WTC11 (cell line): Measurements from ENCODE around the gene CSNK1G1. TPM values are rescaled to one million over a fixed set of nuclear protein-coding genes. Genes with fewer than 3 reads are reported as not detected.
"Not testable (repeated sequence)": the region's sequence is repeated elsewhere in the genome, so short reads cannot be mapped to it uniquely, and the experiment has no call there.

Experiments
- ATAC-seq: fragments of 200-7000 bp; cut with Tn5 transposase; 2 replicates; pipeline ENCODE4 v1.10.0; 2021; ENCODE audit warnings: mild to moderate bottlenecking, moderate library complexity
- CTCF ChIA-PET: fragments of 300-600 bp; sonication (Branson Sonifier 250); formaldehyde crosslinking; loops from one replicate; lab custom pipeline; 2021; ENCODE audit warnings: antibody characterized with exemption; lab: Charles Lee
- POLR2A ChIA-PET: fragments of 350-600 bp; sonication (Branson Sonifier 250); formaldehyde crosslinking; loops from one replicate; lab custom pipeline; 2021; ENCODE audit warnings: antibody characterized with exemption; lab: Charles Lee
- DNase-seq: peaks from one replicate; pipeline ENCODE4 v3.0.0; 2021; ENCODE audit warnings: low spot score
- H3K27ac Mint-ChIP-seq: 2 replicates; pipeline ENCODE4 v1.8.0; 2021; ENCODE audit warnings: mixed read lengths
- H3K27me3 Mint-ChIP-seq: 2 replicates; pipeline ENCODE4 v1.8.0; 2021; ENCODE audit warnings: low read depth, mild to moderate bottlenecking, moderate library complexity, mixed read lengths
- H3K36me3 Mint-ChIP-seq: 2 replicates; pipeline ENCODE4 v1.8.0; 2021; ENCODE audit warnings: mixed read lengths
- H3K4me1 Mint-ChIP-seq: 2 replicates; pipeline ENCODE4 v1.8.0; 2022; ENCODE audit warnings: mixed read lengths
- H3K4me3 Mint-ChIP-seq: 2 replicates; pipeline ENCODE4 v1.8.0; 2021; ENCODE audit warnings: mild to moderate bottlenecking, moderate library complexity, mixed read lengths
- H3K9me3 Mint-ChIP-seq: 2 replicates; pipeline ENCODE4 v1.8.0; 2021; ENCODE audit warnings: mixed read lengths
- CDX4 ChIP-seq: fragments of 250-450 bp; sonication (Bioruptor Pico); IDR thresholded peaks from 2 replicates; pipeline ENCODE4 v1.9.0; 2021; ENCODE audit warnings: moderate library complexity, mild to moderate bottlenecking, inconsistent platforms, borderline replicate concordance
- CREM ChIP-seq: sonication (generic); formaldehyde crosslinking; IDR thresholded peaks from 2 replicates; pipeline ENCODE4 v1.8.1; 2022; ENCODE audit warnings: mild to moderate bottlenecking, missing genetic modification reagents, moderate library complexity
- E2F5 ChIP-seq: sonication (generic); formaldehyde crosslinking; IDR thresholded peaks from 2 replicates; pipeline ENCODE4 v1.8.1; 2022; ENCODE audit warnings: mild to moderate bottlenecking, moderate library complexity, missing genetic modification reagents
- ESRRA ChIP-seq: sonication (generic); formaldehyde crosslinking; IDR thresholded peaks from 2 replicates; pipeline ENCODE4 v1.8.1; 2022; ENCODE audit warnings: mild to moderate bottlenecking, missing genetic modification reagents, borderline replicate concordance
- FOXK1 ChIP-seq: sonication (generic); formaldehyde crosslinking; IDR thresholded peaks from 2 replicates; pipeline ENCODE4 v1.8.0; 2022; ENCODE audit warnings: mild to moderate bottlenecking, moderate library complexity, missing genetic modification reagents
- FOXP4 ChIP-seq: sonication (generic); formaldehyde crosslinking; IDR thresholded peaks from 2 replicates; pipeline ENCODE4 v1.8.0; 2022; ENCODE audit warnings: mild to moderate bottlenecking, missing genetic modification reagents
- GRHL2 ChIP-seq: fragments of 250-450 bp; sonication (Bioruptor Pico); IDR thresholded peaks from 2 replicates; pipeline ENCODE4 v1.8.0; 2022; ENCODE audit warnings: mild to moderate bottlenecking, moderate library complexity; ENCODE audit not compliant: insufficient replicate concordance, severe bottlenecking
- NFE2L1 ChIP-seq: sonication (generic); formaldehyde crosslinking; IDR thresholded peaks from 2 replicates; pipeline ENCODE4 v1.8.1; 2023; ENCODE audit warnings: missing genetic modification reagents
- NR1H2 ChIP-seq: sonication (generic); formaldehyde crosslinking; IDR thresholded peaks from 2 replicates; pipeline ENCODE4 v1.9.0; 2021; ENCODE audit warnings: mild to moderate bottlenecking, moderate library complexity, missing genetic modification reagents
- NR2C2 ChIP-seq: sonication (generic); formaldehyde crosslinking; IDR thresholded peaks from 2 replicates; pipeline ENCODE4 v1.8.0; 2022; ENCODE audit warnings: mild to moderate bottlenecking, missing genetic modification reagents
- PREB ChIP-seq: sonication (generic); formaldehyde crosslinking; IDR thresholded peaks from 2 replicates; pipeline ENCODE4 v1.8.1; 2022; ENCODE audit warnings: mild to moderate bottlenecking, missing genetic modification reagents, moderate library complexity, borderline replicate concordance
- PRRX2 ChIP-seq: fragments of 250-450 bp; sonication (Bioruptor Pico); IDR thresholded peaks from 2 replicates; pipeline ENCODE4 v1.8.0; 2021; ENCODE audit warnings: mild to moderate bottlenecking
- RORB ChIP-seq: fragments of 250-450 bp; sonication (Bioruptor Pico); IDR thresholded peaks from 2 replicates; pipeline ENCODE4 v1.9.0; 2021; ENCODE audit warnings: mild to moderate bottlenecking
- SMAD3 ChIP-seq: sonication (generic); formaldehyde crosslinking; IDR thresholded peaks from 2 replicates; pipeline ENCODE4 v1.8.0; 2022; ENCODE audit warnings: missing genetic modification reagents, mild to moderate bottlenecking, borderline replicate concordance
- SOX15 ChIP-seq: fragments of 250-450 bp; sonication (Bioruptor Pico); IDR thresholded peaks from 2 replicates; pipeline ENCODE4 v1.9.0; 2021; ENCODE audit warnings: mild to moderate bottlenecking
- TCF7 ChIP-seq: sonication (generic); formaldehyde crosslinking; IDR thresholded peaks from 2 replicates; pipeline ENCODE4 v1.8.0; 2022; ENCODE audit warnings: mild to moderate bottlenecking, low read depth, missing genetic modification reagents, moderate library complexity
- TEAD4 ChIP-seq: sonication (generic); formaldehyde crosslinking; IDR thresholded peaks from 2 replicates; pipeline ENCODE4 v1.8.0; 2022; ENCODE audit warnings: mild to moderate bottlenecking, missing genetic modification reagents
- ZBTB21 ChIP-seq: sonication (generic); formaldehyde crosslinking; IDR thresholded peaks from 2 replicates; pipeline ENCODE4 v1.8.1; 2023; ENCODE audit warnings: mild to moderate bottlenecking, missing genetic modification reagents, borderline replicate concordance
- ZNF532 ChIP-seq: fragments of 250-450 bp; sonication (Bioruptor Pico); IDR thresholded peaks from 2 replicates; pipeline ENCODE4 v1.9.0; 2021; ENCODE audit warnings: mild to moderate bottlenecking, borderline replicate concordance
- total RNA-seq: library from RNA; stranded (reverse); gene quantifications from 3 replicates; pipeline ENCODE4 v1.2.3, GENCODE V29; 2021

Gene CSNK1G1
- total RNA-seq, 1 experiment from 2014 or later = 19.3 TPM

- no peak overlapping the region for H3K27ac Mint-ChIP-seq
- H3K36me3 Mint-ChIP-seq = peaks cover 25% of the 10 kb centered on the region
- TF ChIP-seq FOXK1 = no peak
- TF ChIP-seq CREM (CRISPR knock-in tag) = no peak
- no peak for TF ChIP-seq NR2C2 (CRISPR knock-in tag)
- TF ChIP-seq NR1H2 = no peak
- TF ChIP-seq E2F5 (CRISPR knock-in tag) = no peak
- no peak for TF ChIP-seq SMAD3 (CRISPR knock-in tag)
- TF ChIP-seq TEAD4 (CRISPR knock-in tag) = no peak
- no peak for TF ChIP-seq PREB (CRISPR knock-in tag)
- TF ChIP-seq FOXP4 = no peak
- no peak for TF ChIP-seq CDX4 (CRISPR knock-in tag)
- TF ChIP-seq TCF7 (CRISPR knock-in tag) = no peak
- no peak for TF ChIP-seq ESRRA
- TF ChIP-seq RORB (CRISPR knock-in tag) = no peak
- TF ChIP-seq SOX15 (CRISPR knock-in tag) = no peak
- TF ChIP-seq, all 79 proteins: peak for 0
- no peaks in the 10 kb centered on the region for H3K27me3 Mint-ChIP-seq
- CTCF ChIA-PET = no interaction called here
- ATAC-seq (no peak), DNase-seq (no peak)
- H3K4me3 Mint-ChIP-seq = no peak overlapping the region
- POLR2A ChIA-PET = no interaction called here
- no peaks in the 10 kb centered on the region for H3K9me3 Mint-ChIP-seq
- no peaks in the 10 kb centered on the region for H3K4me1 Mint-ChIP-seq
These were observed 17.4 kb upstream of the CSNK1G1 start for GRCh38 chr15:64373360-64373759.

GRCh38 chr15:64371383-64371782, 15.4 kb upstream of the CSNK1G1 start:
- H3K9me3 Mint-ChIP-seq, ATAC-seq, H3K27me3 Mint-ChIP-seq, H3K4me1 Mint-ChIP-seq, H3K4me3 Mint-ChIP-seq, H3K27ac Mint-ChIP-seq, DNase-seq: not testable (repeated sequence)
- peaks cover 22% of the 10 kb centered on the region for H3K36me3 Mint-ChIP-seq
- POLR2A ChIA-PET = interaction anchor here (1.1 kb wide), 1 partner anchor 16 kb away, joined by 6 read pairs; the partner anchor contains the start of gene TRIP4
- CTCF ChIA-PET = interaction anchor here (0.7 kb wide), 1 partner anchor 85 kb away, joined by 3 read pairs; no protein-coding TSS in a partner anchor

- no peak for TF ChIP-seq PRRX2 (CRISPR knock-in tag)
- ATAC-seq (no peak), DNase-seq (no peak)
- Mint-ChIP-seq H3K36me3 (peaks cover 13% of the 10 kb centered on the region), H3K27ac (no peak overlapping the region), H3K9me3 (no peaks in the 10 kb centered on the region), H3K4me3 (no peak overlapping the region), H3K4me1 (no peaks in the 10 kb centered on the region), H3K27me3 (no peaks in the 10 kb centered on the region)
- ChIA-PET CTCF (interaction anchor here (0.7 kb wide), 1 partner anchor 151 kb away, joined by 3 read pairs; no protein-coding TSS in a partner anchor), POLR2A (interaction anchor here (0.7 kb wide), 1 partner anchor 47 kb away, joined by 8 read pairs; no protein-coding TSS in a partner anchor)
These were observed 13.2 kb upstream of the CSNK1G1 start for GRCh38 chr15:64369078-64369607.

GRCh38 chr15:64361259-64361658, 5.3 kb upstream of the CSNK1G1 start:
- DNase-seq = no peak
- H3K36me3 Mint-ChIP-seq = peaks cover 5% of the 10 kb centered on the region; the same call in 1 of the 2 replicates
- H3K4me1 Mint-ChIP-seq = peaks cover 4% of the 10 kb centered on the region
- H3K4me3 Mint-ChIP-seq = no peak overlapping the region
- ChIA-PET CTCF (no interaction called here), POLR2A (no interaction called here)
- no peaks in the 10 kb centered on the region for H3K9me3 Mint-ChIP-seq
- no peaks in the 10 kb centered on the region for H3K27me3 Mint-ChIP-seq
- ATAC-seq = no peak
- 0 out of 2 replicates have a peak overlapping the region, but pooled peaks have one; percentile 9 for H3K27ac Mint-ChIP-seq
- TF ChIP-seq NFE2L1 (no peak), ZBTB21 (CRISPR knock-in tag) (no peak), GRHL2 (CRISPR knock-in tag) (no peak), ZNF532 (no peak), E2F5 (CRISPR knock-in tag) (no peak)
